Glutamatergic neuron (in vitro differentiated cells): ENCODE results near the gene CDHR2. TPM values are rescaled to one million over a fixed set of nuclear protein-coding genes. Genes with fewer than 3 reads are reported as not detected.
A peak's percentile ranks its signal among the peaks of the same experiment; 100 is the strongest.

Experiments
- DNase-seq: peaks from one replicate; pipeline ENCODE4 v3.0.0; 2022
- H3K27ac Mint-ChIP-seq: one replicate; pipeline ENCODE4 v1.8.0; 2020; ENCODE audit warnings: mild to moderate bottlenecking, mixed read lengths, inconsistent platforms; ENCODE audit not compliant: unreplicated experiment
- H3K27me3 Mint-ChIP-seq: one replicate; pipeline ENCODE4 v1.8.0; 2020; ENCODE audit warnings: mild to moderate bottlenecking, moderate library complexity, mixed read lengths, inconsistent platforms; ENCODE audit not compliant: unreplicated experiment
- H3K36me3 Mint-ChIP-seq: one replicate; pipeline ENCODE4 v1.8.0; 2020; ENCODE audit warnings: mild to moderate bottlenecking, mixed read lengths, inconsistent platforms; ENCODE audit not compliant: unreplicated experiment
- H3K4me1 Mint-ChIP-seq: one replicate; pipeline ENCODE4 v1.8.0; 2020; ENCODE audit warnings: mild to moderate bottlenecking, low read depth, mixed read lengths, inconsistent platforms; ENCODE audit not compliant: unreplicated experiment
- H3K4me3 Mint-ChIP-seq: one replicate; pipeline ENCODE4 v1.8.0; 2020; ENCODE audit warnings: mild to moderate bottlenecking, mixed read lengths, inconsistent platforms; ENCODE audit not compliant: unreplicated experiment
- H3K9me3 Mint-ChIP-seq: one replicate; pipeline ENCODE4 v1.8.0; 2020; ENCODE audit warnings: mild to moderate bottlenecking, moderate library complexity, mixed read lengths, inconsistent platforms; ENCODE audit not compliant: unreplicated experiment
- total RNA-seq: library from RNA; stranded (reverse); fragmentation: NEBNext Ultra II Directional; extraction: Animal tissue kit (Norgen Biotek cat#: 25700); gene quantifications from one replicate; pipeline ENCODE4 v1.2.1, GENCODE V29; 2021; ENCODE audit not compliant: unreplicated experiment
- TF ChIP-seq, protein P1 (sequence below): fragments of 200-600 bp; sonication (generic); IDR thresholded peaks from one replicate; pipeline ENCODE4 v1.5.0; 2021; ENCODE audit not compliant: partially characterized antibody, unreplicated experiment

The CDHR2 gene
- total RNA-seq, 1 donor from 2014 or later: 0.29 TPM

DNA sequence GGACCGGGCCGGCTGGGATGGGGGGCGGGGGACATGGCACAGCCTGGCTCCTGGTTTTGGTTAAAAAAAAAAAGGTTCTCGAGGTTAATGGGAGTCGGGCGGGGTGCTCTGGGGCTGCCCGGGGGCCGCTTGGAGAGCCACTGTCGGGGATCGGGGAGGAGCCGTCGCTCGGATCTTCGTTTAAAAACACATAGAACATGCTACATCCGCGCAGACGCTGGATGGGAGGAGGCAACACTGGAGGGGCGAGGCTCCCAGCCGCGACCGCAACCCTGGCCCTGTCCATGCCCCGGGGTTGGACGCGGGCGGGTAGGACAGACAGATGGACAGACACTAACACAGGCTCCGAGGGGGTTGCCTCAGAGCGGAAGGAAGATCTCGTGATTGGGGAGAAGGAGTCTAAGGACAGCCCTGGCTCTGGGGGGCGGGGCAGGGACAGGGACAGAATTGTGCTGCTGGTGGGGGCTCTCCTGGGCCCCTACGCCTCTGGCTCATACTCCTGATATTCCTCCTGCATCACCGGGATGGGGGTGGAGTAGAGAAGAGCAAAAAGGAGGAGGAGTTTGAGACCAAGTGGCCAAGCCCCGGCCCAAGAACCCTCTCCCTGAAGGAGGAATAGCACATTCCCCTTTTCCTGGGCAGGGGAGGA is 71.3 kb downstream of the CDHR2 start:
- DNase-seq: no peak
- Mint-ChIP-seq H3K27ac (no peak overlapping the region), H3K9me3 (peaks cover 4% of the 10 kb centered on the region), H3K4me3 (peak overlapping the region; percentile 78), H3K36me3 (no peaks in the 10 kb centered on the region), H3K27me3 (peaks cover 12% of the 10 kb centered on the region), H3K4me1 (peaks cover 8% of the 10 kb centered on the region)
- TF ChIP-seq, protein P1, sequence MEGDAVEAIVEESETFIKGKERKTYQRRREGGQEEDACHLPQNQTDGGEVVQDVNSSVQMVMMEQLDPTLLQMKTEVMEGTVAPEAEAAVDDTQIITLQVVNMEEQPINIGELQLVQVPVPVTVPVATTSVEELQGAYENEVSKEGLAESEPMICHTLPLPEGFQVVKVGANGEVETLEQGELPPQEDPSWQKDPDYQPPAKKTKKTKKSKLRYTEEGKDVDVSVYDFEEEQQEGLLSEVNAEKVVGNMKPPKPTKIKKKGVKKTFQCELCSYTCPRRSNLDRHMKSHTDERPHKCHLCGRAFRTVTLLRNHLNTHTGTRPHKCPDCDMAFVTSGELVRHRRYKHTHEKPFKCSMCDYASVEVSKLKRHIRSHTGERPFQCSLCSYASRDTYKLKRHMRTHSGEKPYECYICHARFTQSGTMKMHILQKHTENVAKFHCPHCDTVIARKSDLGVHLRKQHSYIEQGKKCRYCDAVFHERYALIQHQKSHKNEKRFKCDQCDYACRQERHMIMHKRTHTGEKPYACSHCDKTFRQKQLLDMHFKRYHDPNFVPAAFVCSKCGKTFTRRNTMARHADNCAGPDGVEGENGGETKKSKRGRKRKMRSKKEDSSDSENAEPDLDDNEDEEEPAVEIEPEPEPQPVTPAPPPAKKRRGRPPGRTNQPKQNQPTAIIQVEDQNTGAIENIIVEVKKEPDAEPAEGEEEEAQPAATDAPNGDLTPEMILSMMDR: no peak

DNA sequence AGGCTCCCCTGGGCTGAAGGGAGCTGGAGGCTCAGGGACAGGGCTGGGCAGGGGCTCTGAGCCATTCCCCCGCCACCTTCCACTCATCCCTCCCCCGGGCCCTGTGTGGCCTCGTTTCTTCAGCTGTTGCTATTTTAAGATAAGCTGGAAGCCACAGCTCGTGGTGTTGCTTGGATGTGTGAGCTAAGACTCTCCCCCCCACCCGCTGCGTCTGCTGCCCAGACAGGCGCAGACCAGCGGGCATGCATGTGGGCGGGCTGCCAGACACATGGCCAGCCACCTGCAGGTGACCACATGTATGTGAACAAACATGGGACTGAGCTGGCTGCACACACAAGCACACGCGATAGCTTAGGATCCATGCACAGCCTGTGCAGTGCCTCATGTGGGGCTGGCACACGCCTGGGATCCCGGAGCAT is 72.5 kb downstream of the CDHR2 start:
- Mint-ChIP-seq H3K27me3 (peaks cover 12% of the 10 kb centered on the region), H3K4me1 (peaks cover 8% of the 10 kb centered on the region), H3K9me3 (peaks cover 2% of the 10 kb centered on the region), H3K27ac (no peak overlapping the region), H3K36me3 (no peaks in the 10 kb centered on the region), H3K4me3 (no peak overlapping the region)
- no peak for DNase-seq
- TF ChIP-seq, protein P1: no peak

DNA sequence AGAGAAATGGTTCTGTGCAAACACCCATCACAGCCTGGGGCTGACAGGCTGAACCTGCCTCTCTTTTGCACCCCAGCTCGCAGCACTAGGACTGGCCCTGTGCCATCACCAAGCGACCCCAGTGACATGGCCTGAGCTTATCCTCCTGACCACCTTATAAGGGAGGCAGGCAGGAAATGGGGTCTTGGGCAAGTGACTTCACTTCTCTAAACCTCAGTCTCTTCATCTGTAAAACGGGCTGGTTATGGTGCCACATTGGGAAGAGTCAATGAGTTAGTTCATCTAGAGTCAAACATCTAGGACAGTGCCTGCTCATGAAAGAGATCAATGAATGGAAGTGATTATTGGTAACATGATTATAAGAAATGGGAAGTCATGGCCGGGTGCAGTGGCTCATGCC is 75.0 kb downstream of the CDHR2 start:
- Mint-ChIP-seq H3K27me3 (peaks cover 14% of the 10 kb centered on the region), H3K4me3 (no peak overlapping the region), H3K27ac (no peak overlapping the region), H3K4me1 (peaks cover 16% of the 10 kb centered on the region), H3K9me3 (peaks cover 4% of the 10 kb centered on the region), H3K36me3 (no peaks in the 10 kb centered on the region)
- TF ChIP-seq, protein P1: no peak
- no peak for DNase-seq

DNA sequence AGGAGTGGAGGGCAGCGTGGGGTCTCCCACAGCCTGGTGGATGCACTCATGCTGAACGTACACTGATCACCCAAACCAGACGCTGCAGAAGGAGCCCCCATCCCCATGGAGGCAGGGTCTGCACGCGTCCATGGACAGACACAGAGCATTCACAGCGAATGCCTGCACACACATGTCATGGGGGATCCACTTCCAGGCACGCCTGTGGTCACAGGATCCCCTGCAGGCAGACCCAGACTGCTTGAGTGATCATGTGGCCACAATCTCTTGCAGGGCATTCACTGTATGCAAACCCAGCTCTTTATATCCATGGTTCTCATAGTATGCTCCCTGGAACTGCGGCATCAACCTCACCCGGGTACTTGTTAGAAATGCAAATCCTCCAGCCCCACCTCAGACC is 75.8 kb downstream of the CDHR2 start:
- DNase-seq: no peak
- H3K27ac Mint-ChIP-seq: no peak overlapping the region
- H3K4me3 Mint-ChIP-seq: no peak overlapping the region
- TF ChIP-seq, protein P1: no peak
- H3K27me3 Mint-ChIP-seq: peaks cover 14% of the 10 kb centered on the region
- no peaks in the 10 kb centered on the region for H3K36me3 Mint-ChIP-seq
- H3K4me1 Mint-ChIP-seq: peaks cover 16% of the 10 kb centered on the region
- H3K9me3 Mint-ChIP-seq: peaks cover 4% of the 10 kb centered on the region

DNA sequence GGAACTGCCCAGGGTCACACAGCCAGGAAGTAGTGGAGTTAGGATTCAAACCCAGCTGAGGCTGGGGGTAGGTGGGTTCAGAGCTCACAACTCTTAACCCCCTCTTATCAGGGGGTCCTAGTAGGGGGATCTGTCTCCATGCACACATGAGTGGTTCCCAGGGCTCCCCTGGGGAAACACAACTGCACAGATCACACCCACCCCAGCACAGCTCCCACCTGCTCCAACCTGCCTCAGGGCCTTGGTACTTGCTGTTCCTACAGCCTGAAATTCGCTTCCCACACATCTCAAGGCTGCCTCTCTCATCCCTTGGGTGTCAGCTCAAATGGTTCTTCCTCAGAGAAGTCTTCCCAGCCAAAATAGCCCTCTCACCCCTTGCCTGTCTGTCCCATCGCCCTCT is 76.4 kb downstream of the CDHR2 start:
- Mint-ChIP-seq H3K36me3 (no peaks in the 10 kb centered on the region), H3K9me3 (peaks cover 5% of the 10 kb centered on the region), H3K27ac (no peak overlapping the region), H3K4me3 (no peak overlapping the region), H3K4me1 (peaks cover 15% of the 10 kb centered on the region), H3K27me3 (peaks cover 14% of the 10 kb centered on the region)
- TF ChIP-seq, protein P1: no peak
- DNase-seq: no peak
